ENCODE measurements around the gene ST3GAL2. TPM values are rescaled to one million over a fixed set of nuclear protein-coding genes. Genes with fewer than 3 reads are reported as not detected.
"Not testable (repeated sequence)": the region's sequence is repeated elsewhere in the genome, so short reads cannot be mapped to it uniquely, and the experiment has no call there.

The ST3GAL2 gene
- total RNA-seq, 1 experiment from 2014 or later, result 8.9 TPM

- Histone ChIP-seq H3K9me3 (no peaks in the 10 kb centered on the region), H3K27me3 (no peaks in the 10 kb centered on the region), H3K4me3 (no peak overlapping the region), H3K36me3 (no peaks in the 10 kb centered on the region)
- DNase-seq, result no peak
Measured at GRCh38 chr16:70410734-70411133, 28.2 kb downstream of the ST3GAL2 start.

- H3K9me3 ChIP-seq, result no peaks in the 10 kb centered on the region
- no peak overlapping the region for H3K4me3 ChIP-seq
- DNase-seq, result no peak
- no peaks in the 10 kb centered on the region for H3K36me3 ChIP-seq
- no peaks in the 10 kb centered on the region for H3K27me3 ChIP-seq
Measured at GRCh38 chr16:70407811-70408274, 31.1 kb downstream of the ST3GAL2 start.

- not testable (repeated sequence) for DNase-seq, H3K36me3 ChIP-seq, H3K9me3 ChIP-seq, H3K4me3 ChIP-seq, H3K27me3 ChIP-seq
Measured at GRCh38 chr16:70406104-70406503, 32.8 kb downstream of the ST3GAL2 start.

GRCh38 chr16:70402916-70403659, 35.8 kb downstream of the ST3GAL2 start:
- no peaks in the 10 kb centered on the region for H3K9me3 ChIP-seq
- H3K4me3 ChIP-seq, result no peak overlapping the region

GRCh38 chr16:70399951-70400350, 38.9 kb downstream of the ST3GAL2 start:
- no peaks in the 10 kb centered on the region for H3K27me3 ChIP-seq
- no peaks in the 10 kb centered on the region for H3K9me3 ChIP-seq
- no peak overlapping the region for H3K4me3 ChIP-seq
- DNase-seq, result no peak
- H3K36me3 ChIP-seq, result no peaks in the 10 kb centered on the region

More at GRCh38 chr16:70402916-70403659, 35.8 kb downstream of the ST3GAL2 start:
- Histone ChIP-seq H3K27me3 (no peaks in the 10 kb centered on the region), H3K36me3 (no peaks in the 10 kb centered on the region)
- DNase-seq, result no peak

GRCh38 chr16:70399381-70399780, 39.5 kb downstream of the ST3GAL2 start:
- DNase-seq, result no peak
- no peaks in the 10 kb centered on the region for H3K36me3 ChIP-seq
- no peaks in the 10 kb centered on the region for H3K9me3 ChIP-seq
- no peaks in the 10 kb centered on the region for H3K27me3 ChIP-seq
- H3K4me3 ChIP-seq, result no peak overlapping the region

- no peak for DNase-seq
- H3K27me3 ChIP-seq, result no peaks in the 10 kb centered on the region
- H3K4me3 ChIP-seq, result no peak overlapping the region
- no peaks in the 10 kb centered on the region for H3K9me3 ChIP-seq
- no peaks in the 10 kb centered on the region for H3K36me3 ChIP-seq
Measured at GRCh38 chr16:70398177-70398743, 40.6 kb downstream of the ST3GAL2 start.

- H3K36me3 ChIP-seq, result no peaks in the 10 kb centered on the region
- no peaks in the 10 kb centered on the region for H3K27me3 ChIP-seq
- DNase-seq, result no peak
- no peak overlapping the region for H3K4me3 ChIP-seq
- no peaks in the 10 kb centered on the region for H3K9me3 ChIP-seq
Measured at GRCh38 chr16:70396246-70396904, 42.5 kb downstream of the ST3GAL2 start.

GRCh38 chr16:70395345-70395901, 43.5 kb downstream of the ST3GAL2 start:
- no peaks in the 10 kb centered on the region for H3K36me3 ChIP-seq
- peak; percentile 33 for DNase-seq
- no peaks in the 10 kb centered on the region for H3K27me3 ChIP-seq
- H3K9me3 ChIP-seq, result no peaks in the 10 kb centered on the region
- no peak overlapping the region for H3K4me3 ChIP-seq

- Histone ChIP-seq H3K36me3 (no peaks in the 10 kb centered on the region), H3K4me3 (no peak overlapping the region), H3K9me3 (no peaks in the 10 kb centered on the region), H3K27me3 (no peaks in the 10 kb centered on the region)
- DNase-seq, result no peak
Measured at GRCh38 chr16:70394853-70395252, 44.0 kb downstream of the ST3GAL2 start.

- no peaks in the 10 kb centered on the region for H3K36me3 ChIP-seq
- DNase-seq, result no peak
Measured at GRCh38 chr16:70393662-70394061, 45.2 kb downstream of the ST3GAL2 start.

GRCh38 chr16:70392606-70393005, 46.3 kb downstream of the ST3GAL2 start:
- DNase-seq, result no peak
- H3K9me3 ChIP-seq, result no peaks in the 10 kb centered on the region
- H3K4me3 ChIP-seq, result no peak overlapping the region
- H3K27me3 ChIP-seq, result no peaks in the 10 kb centered on the region
- no peaks in the 10 kb centered on the region for H3K36me3 ChIP-seq

More at GRCh38 chr16:70393662-70394061, 45.2 kb downstream of the ST3GAL2 start:
- Histone ChIP-seq H3K4me3 (no peak overlapping the region), H3K27me3 (no peaks in the 10 kb centered on the region), H3K9me3 (no peaks in the 10 kb centered on the region)

GRCh38 chr16:70391881-70392481, 46.9 kb downstream of the ST3GAL2 start:
- H3K9me3 ChIP-seq, result no peaks in the 10 kb centered on the region
- no peaks in the 10 kb centered on the region for H3K36me3 ChIP-seq
- DNase-seq, result peak; percentile 72
- no peak overlapping the region for H3K4me3 ChIP-seq
- no peaks in the 10 kb centered on the region for H3K27me3 ChIP-seq

GRCh38 chr16:70391446-70391845, 47.5 kb downstream of the ST3GAL2 start:
- Histone ChIP-seq H3K9me3 (no peaks in the 10 kb centered on the region), H3K27me3 (no peaks in the 10 kb centered on the region), H3K4me3 (no peak overlapping the region), H3K36me3 (no peaks in the 10 kb centered on the region)
- DNase-seq, result no peak

GRCh38 chr16:70390774-70391173, 48.1 kb downstream of the ST3GAL2 start:
- H3K27me3 ChIP-seq, result no peaks in the 10 kb centered on the region
- no peak overlapping the region for H3K4me3 ChIP-seq
- no peaks in the 10 kb centered on the region for H3K9me3 ChIP-seq
- DNase-seq, result no peak
- H3K36me3 ChIP-seq, result no peaks in the 10 kb centered on the region

GRCh38 chr16:70388006-70388680, 50.8 kb downstream of the ST3GAL2 start:
- no peaks in the 10 kb centered on the region for H3K27me3 ChIP-seq
- no peak overlapping the region for H3K4me3 ChIP-seq
- no peaks in the 10 kb centered on the region for H3K9me3 ChIP-seq
- no peak for DNase-seq
- no peaks in the 10 kb centered on the region for H3K36me3 ChIP-seq
